Karpas-422 (cell line): ENCODE data around the gene CREBZF. TPM values are rescaled to one million over a fixed set of nuclear protein-coding genes. Genes with fewer than 3 reads are reported as not detected.
A peak's percentile ranks its signal among the peaks of the same experiment; 100 is the strongest.
"Not testable (repeated sequence)": the region's sequence is repeated elsewhere in the genome, so short reads cannot be mapped to it uniquely, and the experiment has no call there.

ENCODE experiments used
- DNase-seq: peaks from one replicate; pipeline ENCODE4 v3.0.0-alpha.2; 2015
- H2AFZ ChIP-seq: fragments of 200-600 bp; sonication (generic); 2 replicates; pipeline ENCODE4 v1.6.1; 2014; ENCODE audit warnings: antibody characterized with exemption, low read length, mixed read lengths
- H3K27ac ChIP-seq: fragments of 200-600 bp; sonication (generic); 2 replicates; pipeline ENCODE4 v1.5.1; 2014; ENCODE audit warnings: mild to moderate bottlenecking, low read length, moderate library complexity
- H3K27me3 ChIP-seq: fragments of 200-600 bp; sonication (generic); 2 replicates; pipeline ENCODE4 v1.6.1; 2014; ENCODE audit warnings: low read length, mixed read lengths
- H3K36me3 ChIP-seq: fragments of 200-600 bp; sonication (generic); 2 replicates; pipeline ENCODE4 v1.6.1; 2014; ENCODE audit warnings: low read length, mixed read lengths; ENCODE audit not compliant: insufficient read depth
- H3K4me1 ChIP-seq: fragments of 200-600 bp; sonication (generic); 2 replicates; pipeline ENCODE4 v1.6.1; 2014; ENCODE audit warnings: mild to moderate bottlenecking, low read length, mixed read lengths
- H3K4me2 ChIP-seq: fragments of 200-600 bp; sonication (generic); 2 replicates; pipeline ENCODE4 v1.6.1; 2014; ENCODE audit warnings: low read length, low read depth, mild to moderate bottlenecking; ENCODE audit not compliant: poor library complexity, severe bottlenecking
- H3K4me3 ChIP-seq: fragments of 200-600 bp; sonication (generic); 2 replicates; pipeline ENCODE4 v1.5.1; 2014; ENCODE audit warnings: mild to moderate bottlenecking, antibody characterized with exemption, low read length, mixed read lengths
- H3K79me2 ChIP-seq: fragments of 200-600 bp; sonication (generic); 2 replicates; pipeline ENCODE4 v1.6.1; 2014; ENCODE audit warnings: mild to moderate bottlenecking, low read length, mixed read lengths
- H3K9ac ChIP-seq: fragments of 200-600 bp; sonication (generic); 2 replicates; pipeline ENCODE4 v1.6.0; 2014; ENCODE audit warnings: low read length
- H3K9me2 ChIP-seq: fragments of 200-600 bp; sonication (generic), shearing (Covaris generic); replicated peaks from 2 replicates; pipeline ENCODE4 v1.6.0; 2014; ENCODE audit warnings: mild to moderate bottlenecking, low read length, moderate library complexity; ENCODE audit not compliant: insufficient read depth
- H3K9me3 ChIP-seq: fragments of 300-700, 200-600 bp; sonication (generic); 2 replicates; pipeline ENCODE4 v1.6.1; 2014; ENCODE audit warnings: low read length, mixed read lengths
- H4K20me1 ChIP-seq: fragments of 200-600 bp; sonication (generic); 2 replicates; pipeline ENCODE4 v1.6.1; 2014; ENCODE audit warnings: mild to moderate bottlenecking, antibody characterized with exemption, low read length, low read depth; ENCODE audit not compliant: insufficient read depth
- total RNA-seq: library from RNA; depleted of rRNA; stranded (reverse); fragments of >200 nt; shearing (Covaris generic); gene quantifications from 2 replicates; pipeline ENCODE4 v1.2.3, GENCODE V29; 2014; ENCODE audit warnings: low replicate concordance; rRNA removed

The CREBZF gene
- total RNA-seq, 1 experiment from 2014 or later: 230 TPM

DNA sequence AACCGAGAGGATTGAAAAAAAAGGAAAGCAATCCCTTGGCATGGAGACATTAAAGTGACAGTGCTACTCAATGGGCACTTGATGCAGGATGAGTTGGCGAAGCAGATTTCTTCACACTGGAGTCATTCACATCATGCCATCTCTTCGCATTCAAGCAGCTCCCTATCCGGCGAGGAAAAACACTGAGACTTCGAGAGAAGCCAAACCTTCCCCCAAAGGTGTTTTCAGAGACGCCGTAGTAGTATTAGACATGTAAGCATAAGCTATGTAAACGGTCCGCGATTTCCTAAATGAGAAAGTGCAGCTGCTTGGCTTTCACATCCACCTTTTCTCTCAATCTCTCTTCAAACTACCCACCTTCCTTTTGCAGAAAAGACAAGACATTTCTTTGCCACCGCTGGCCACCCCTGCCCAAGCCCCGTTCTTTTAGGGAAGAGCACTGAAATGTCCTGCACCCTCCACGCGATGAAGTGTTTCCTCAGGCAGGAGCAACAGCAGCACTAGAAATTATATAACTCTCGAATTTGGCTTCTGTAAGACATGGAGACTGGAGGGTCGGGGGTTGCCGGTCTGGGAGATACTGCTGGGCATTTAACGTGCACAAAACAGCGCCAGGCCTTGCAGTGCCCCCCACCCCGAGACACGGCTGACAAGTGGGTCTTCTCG is 37.5 kb downstream of the CREBZF start, which contains the start of gene DLG2:
TSS of gene DLG2 (minus strand) at position 13 of the 666 bp plus-strand sequence.
- Histone ChIP-seq H3K4me1 (peaks cover 26% of the 10 kb centered on the region), H3K27me3 (no peaks in the 10 kb centered on the region), H3K9me2 (no peaks in the 10 kb centered on the region), H3K79me2 (peaks cover 39% of the 10 kb centered on the region), H3K9me3 (no peaks in the 10 kb centered on the region), H3K4me2 (peak within 1 kb of the TSS; percentile 94), H2AFZ (peak within 1 kb of the TSS; percentile 91), H3K36me3 (peaks cover 22% of the 10 kb centered on the region), H3K4me3 (peak within 1 kb of the TSS; percentile 75), H3K27ac (peak within 1 kb of the TSS; percentile 3; the same call in 1 of the 2 replicates), H3K9ac (peak within 1 kb of the TSS; percentile 77), H4K20me1 (no peaks in the 10 kb centered on the region)
- peak; percentile 69 for DNase-seq

DNA sequence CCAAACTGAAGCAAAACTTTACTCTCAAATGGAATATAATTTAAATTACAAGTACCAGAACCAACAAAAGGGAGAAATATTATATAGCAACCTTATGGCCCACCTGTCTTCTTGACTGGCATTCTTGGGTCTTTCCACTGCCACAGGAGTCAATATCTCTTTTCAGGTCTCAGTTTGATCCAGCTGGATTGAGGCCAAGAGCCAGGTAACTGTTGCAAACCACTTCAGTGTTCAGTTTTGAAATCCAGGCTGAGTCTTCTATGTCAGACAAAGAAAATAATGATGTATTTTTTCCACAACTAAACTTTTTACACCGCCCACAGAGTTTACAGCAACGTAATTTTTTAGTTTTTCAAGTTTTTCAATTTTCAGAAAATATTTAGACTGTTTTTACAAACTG is 38.4 kb downstream of the CREBZF start:
- Histone ChIP-seq H3K9me3 (no peaks in the 10 kb centered on the region), H4K20me1 (no peaks in the 10 kb centered on the region), H3K9ac (no peak overlapping the region), H3K36me3 (peaks cover 13% of the 10 kb centered on the region), H3K4me2 (peak overlapping the region; percentile 94), H3K4me1 (peaks cover 26% of the 10 kb centered on the region), H3K27ac (no peak overlapping the region), H2AFZ (peak overlapping the region; percentile 91), H3K79me2 (peaks cover 31% of the 10 kb centered on the region), H3K9me2 (no peaks in the 10 kb centered on the region), H3K4me3 (peak overlapping the region; percentile 75; the same call in 1 of the 2 replicates), H3K27me3 (no peaks in the 10 kb centered on the region)
- no peak for DNase-seq

DNA sequence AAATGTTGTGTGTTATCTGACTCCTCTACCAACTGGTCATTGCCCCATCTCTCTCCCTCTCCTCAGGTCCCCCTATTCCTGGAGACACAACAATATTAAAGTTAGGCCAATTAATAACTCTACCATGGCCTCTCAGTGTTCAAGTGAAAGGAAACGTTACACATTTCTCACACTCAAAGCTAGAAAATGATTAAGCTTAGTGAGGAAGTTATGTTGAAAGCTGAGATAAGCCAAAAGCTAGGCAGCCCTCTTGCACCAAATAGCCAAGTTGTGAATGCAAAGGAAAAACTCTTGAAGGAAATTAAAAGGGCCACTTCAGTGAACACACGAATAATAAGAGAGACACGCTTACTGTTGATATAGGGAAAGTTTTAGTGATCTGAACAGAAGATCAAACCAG is 44.7 kb downstream of the CREBZF start:
- H3K9me3 ChIP-seq: no peaks in the 10 kb centered on the region
- no peaks in the 10 kb centered on the region for H4K20me1 ChIP-seq
- DNase-seq: no peak
- no peaks in the 10 kb centered on the region for H3K79me2 ChIP-seq
- H3K9me2 ChIP-seq: no peaks in the 10 kb centered on the region
- H3K4me2 ChIP-seq: no peak overlapping the region
- no peaks in the 10 kb centered on the region for H3K27me3 ChIP-seq
- no peak overlapping the region for H3K27ac ChIP-seq
- no peak overlapping the region for H2AFZ ChIP-seq
- H3K4me1 ChIP-seq: no peaks in the 10 kb centered on the region
- no peak overlapping the region for H3K4me3 ChIP-seq
- no peaks in the 10 kb centered on the region for H3K36me3 ChIP-seq
- H3K9ac ChIP-seq: no peak overlapping the region

DNA sequence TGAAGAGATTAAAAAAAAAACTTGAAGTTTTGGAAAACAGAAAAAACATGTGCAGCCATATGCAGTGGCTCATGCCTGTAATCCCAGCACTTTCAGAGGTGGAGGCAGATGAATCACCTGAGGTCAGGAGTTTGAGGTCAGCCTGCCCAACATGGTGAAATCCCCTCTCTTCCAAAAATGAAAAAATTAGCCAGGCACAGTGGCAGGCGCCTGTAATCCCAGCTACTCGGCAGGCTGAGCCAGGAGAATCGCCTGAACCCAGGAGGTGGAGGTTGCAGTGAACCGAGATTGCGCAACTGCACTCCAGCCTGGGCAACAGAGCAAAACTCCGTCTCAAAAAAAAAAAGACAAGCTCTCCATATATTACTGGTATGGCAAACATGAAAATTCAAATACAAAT is 45.4 kb downstream of the CREBZF start:
- Histone ChIP-seq H3K9me2 (no peaks in the 10 kb centered on the region), H3K4me2 (no peak overlapping the region), H3K79me2 (no peaks in the 10 kb centered on the region), H4K20me1 (no peaks in the 10 kb centered on the region), H3K36me3 (no peaks in the 10 kb centered on the region), H3K9me3 (no peaks in the 10 kb centered on the region), H3K27me3 (no peaks in the 10 kb centered on the region), H2AFZ (no peak overlapping the region), H3K27ac (no peak overlapping the region), H3K4me1 (no peaks in the 10 kb centered on the region), H3K9ac (no peak overlapping the region), H3K4me3 (no peak overlapping the region)
- no peak for DNase-seq

DNA sequence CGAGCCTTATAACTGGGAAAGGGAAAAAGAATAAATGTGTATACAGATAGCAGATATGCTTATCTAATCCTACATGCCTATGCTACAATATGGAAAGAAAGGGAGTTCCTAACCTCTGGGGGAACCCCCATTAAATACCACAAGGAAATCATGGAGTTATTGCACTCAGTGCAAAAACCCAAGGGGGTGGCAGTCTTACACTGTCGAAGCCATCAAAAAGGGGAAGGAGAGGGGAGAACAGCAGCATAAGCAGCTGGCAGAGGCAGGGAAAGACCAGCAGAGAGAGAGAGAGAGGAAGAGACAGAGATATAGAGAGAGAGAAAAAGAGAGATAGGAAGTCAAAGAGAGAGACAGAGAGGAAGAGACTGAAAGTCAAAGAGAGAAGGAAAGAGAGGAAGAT is 53.3 kb downstream of the CREBZF start:
- not testable (repeated sequence) for H3K9me2 ChIP-seq, H3K36me3 ChIP-seq, DNase-seq, H3K4me3 ChIP-seq, H3K27me3 ChIP-seq, H3K79me2 ChIP-seq, H3K9me3 ChIP-seq, H2AFZ ChIP-seq, H3K27ac ChIP-seq, H4K20me1 ChIP-seq, H3K9ac ChIP-seq, H3K4me2 ChIP-seq, H3K4me1 ChIP-seq

Other genes with a start within 250 kb of the CREBZF start
- gene DLG2, start 37.8 kb downstream of the CREBZF start, total RNA-seq: 2.7 and 6.9 TPM in 2 replicates
- gene TMEM126B, start 36.5 kb downstream of the CREBZF start, total RNA-seq: 92.1 and 188 TPM in 2 replicates
- gene TMEM126A, start 17.2 kb downstream of the CREBZF start, total RNA-seq: 29.3 and 77.2 TPM in 2 replicates
- 0.37 and 0.40 TPM in 2 replicates for gene CCDC89, start 21.1 kb upstream of the CREBZF start, total RNA-seq
- gene SYTL2, start 146.0 kb upstream of the CREBZF start, total RNA-seq: 0.69 and 0.75 TPM in 2 replicates
- not detected in 2 replicates for gene CCDC83, start 190.3 kb upstream of the CREBZF start, total RNA-seq